Astrocyte of the hippocampus (primary cell): ENCODE measurements around the gene FAM174B.

Source experiments
- DNase-seq: peaks from one replicate; pipeline ENCODE4 v3.0.0; 2011; ENCODE audit warnings: low read depth, low spot score

The FAM174B gene

DNA sequence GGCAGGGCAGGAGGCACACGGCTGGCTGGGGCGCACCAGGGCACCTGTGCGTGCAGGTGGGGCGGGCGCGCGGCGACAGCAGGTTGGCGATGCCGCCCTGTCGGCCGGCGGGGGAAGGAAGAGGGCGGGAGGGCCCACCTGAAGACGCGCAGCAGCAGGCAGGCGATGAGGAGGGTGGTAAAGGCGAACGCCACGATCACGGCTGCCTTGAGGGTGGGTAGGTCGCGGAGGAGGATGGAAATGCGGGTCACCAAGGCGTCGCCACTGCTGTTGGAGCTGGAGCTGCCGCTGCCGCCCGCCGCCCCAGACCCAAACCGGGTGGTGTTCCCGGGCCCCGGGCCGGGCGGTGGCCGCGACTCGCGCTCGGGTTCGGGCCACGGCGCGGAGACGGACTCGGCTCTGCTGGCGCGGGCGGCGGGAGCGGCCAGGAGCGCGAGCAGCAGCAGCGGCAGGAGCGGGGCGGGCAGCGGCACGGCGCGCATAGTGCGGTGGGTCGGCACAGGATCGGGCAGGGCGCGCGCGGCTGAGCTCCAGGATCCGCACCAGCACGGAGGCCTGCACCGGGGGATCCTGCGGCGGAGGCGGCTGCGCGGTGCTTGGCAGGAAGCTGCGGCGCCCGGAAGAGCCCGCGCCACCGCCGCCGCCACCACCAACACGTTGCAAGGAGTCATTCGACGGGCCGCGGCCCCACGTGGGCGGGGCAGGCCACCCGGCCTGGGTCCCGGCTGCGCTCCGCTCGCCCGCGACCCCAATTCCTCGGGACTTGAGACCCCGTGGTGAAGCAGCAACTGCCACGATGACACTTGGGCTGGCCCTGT is at the start of gene FAM174B:
FAM174B (minus strand) TSS at position 598 of the 818 bp plus-strand sequence.
- DNase-seq: peak; percentile 72

DNA sequence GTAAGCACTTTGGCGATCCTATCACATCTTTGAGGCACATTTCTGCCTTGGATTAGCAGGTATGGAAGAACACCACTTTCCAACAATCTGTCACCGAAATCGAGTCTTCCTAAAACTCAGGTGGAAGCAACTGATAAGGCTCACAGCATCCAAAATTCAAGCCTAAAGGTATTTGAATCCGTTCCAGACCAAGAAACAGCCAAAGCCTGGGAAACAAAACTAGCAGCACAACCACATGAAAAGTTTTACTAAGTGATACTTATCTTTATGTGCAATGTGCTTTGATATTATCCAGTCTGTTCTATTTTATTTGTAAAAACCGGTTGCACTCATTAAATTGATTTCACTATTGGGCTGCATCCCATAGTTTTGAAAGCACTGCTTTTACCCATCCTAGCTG is 40.5 kb upstream of the FAM174B start:
- no peak for DNase-seq

GRCh38 chr15:92693691-92694331 is 38.2 kb upstream of the FAM174B start:
- no peak for DNase-seq

DNA sequence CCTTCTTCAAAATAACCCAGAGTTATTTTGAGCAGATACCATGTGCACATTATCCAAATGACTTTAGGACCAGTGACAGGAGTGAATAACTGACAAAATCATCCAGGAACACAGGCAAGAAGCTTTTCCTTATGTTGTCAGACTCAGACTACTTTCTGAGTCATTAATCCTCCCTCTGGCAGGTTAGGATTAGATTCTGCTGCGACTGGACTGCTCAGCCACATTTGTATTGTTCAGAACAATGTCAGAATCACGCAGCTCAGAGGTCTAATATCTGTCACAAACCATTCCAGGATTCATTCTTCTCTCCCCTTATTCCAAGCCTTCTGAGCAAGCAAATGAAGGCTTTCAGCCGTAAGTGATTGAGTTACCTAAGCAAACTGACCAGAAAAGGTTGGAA is 34.8 kb upstream of the FAM174B start:
- no peak for DNase-seq

- no peak for DNase-seq
Measured at GRCh38 chr15:92687746-92688145, 32.2 kb upstream of the FAM174B start.

DNA sequence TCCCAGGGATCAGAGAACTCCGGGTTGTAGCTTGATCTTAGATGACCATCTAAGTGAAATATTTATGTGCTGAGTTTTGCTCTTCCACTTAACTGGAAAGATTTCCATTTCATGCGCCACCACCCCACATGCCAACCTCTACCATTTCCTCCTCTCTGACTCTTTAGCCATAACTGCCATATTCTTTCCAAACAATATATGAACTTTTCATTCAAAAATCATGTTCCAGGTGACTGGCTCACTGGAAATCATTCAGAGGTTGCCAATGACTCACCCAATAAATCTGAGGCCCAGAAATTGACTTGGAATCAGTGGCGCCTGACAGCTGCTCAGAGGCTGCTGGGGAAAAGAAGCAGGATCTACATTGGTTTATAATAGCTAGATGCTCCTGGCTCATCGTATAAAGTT is 31.6 kb upstream of the FAM174B start:
- DNase-seq: peak; percentile 36

- peak; percentile 28 for DNase-seq
Measured at GRCh38 chr15:92683511-92683834, 27.9 kb upstream of the FAM174B start.

DNA sequence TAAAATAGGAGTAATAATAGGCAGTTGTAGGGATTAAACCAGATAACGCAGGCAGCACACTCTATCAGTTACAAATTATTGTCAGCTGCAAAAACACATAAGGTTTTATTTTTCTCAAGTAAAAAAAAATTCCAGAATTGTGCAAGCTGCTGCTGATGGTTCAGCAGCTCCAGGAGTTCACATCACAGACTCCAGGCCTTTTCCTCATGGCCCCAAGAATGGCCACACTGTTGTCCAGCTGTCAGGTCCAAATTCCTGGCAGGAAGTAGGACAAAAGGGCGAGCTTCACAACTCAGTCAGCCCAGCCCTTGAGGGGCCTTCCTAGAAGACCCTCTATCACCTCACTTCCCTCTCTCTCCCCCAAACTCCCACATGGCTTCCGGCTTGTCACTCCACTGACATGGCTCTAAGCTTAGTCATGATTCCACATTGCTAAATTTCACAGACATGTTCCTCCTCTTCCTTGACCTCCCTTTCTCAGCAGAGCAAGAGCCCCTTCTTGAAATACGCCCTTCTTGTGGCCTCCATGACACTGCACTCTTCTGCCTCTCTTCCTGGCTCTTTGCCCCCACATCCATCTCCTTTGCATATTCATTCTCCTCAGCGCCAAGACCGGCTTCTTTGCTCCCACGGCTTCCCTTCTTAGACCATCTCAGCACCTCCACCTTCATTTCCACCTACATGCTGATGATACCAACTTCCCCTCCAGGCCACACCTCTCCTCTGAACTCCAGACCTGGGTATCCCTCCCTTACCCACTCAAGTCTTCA is 27.4 kb upstream of the FAM174B start:
- no peak for DNase-seq

GRCh38 chr15:92681141-92681631 is 25.6 kb upstream of the FAM174B start:
- DNase-seq: peak; percentile 81

DNA sequence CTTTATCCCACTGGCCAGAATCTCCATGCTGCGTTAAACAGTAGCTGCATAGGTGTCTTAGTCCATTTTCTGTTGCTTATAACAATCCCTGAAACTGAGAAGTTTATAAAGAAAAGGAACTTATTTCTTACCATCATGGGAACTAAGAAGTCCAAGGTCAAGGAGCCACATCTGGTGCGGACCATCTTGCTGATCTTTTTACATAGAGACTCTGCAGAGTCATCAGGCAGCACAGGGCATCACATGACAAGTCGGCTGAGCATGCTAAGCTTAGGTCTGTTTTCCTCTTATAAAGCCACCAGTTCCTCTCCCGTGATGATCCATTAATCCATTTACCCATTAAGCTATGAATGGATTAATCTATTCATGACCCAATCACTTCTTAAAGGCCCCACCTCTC is 22.4 kb upstream of the FAM174B start:
- DNase-seq: no peak

- no peak for DNase-seq
Measured at GRCh38 chr15:92676561-92676960, 21.0 kb upstream of the FAM174B start.

DNA sequence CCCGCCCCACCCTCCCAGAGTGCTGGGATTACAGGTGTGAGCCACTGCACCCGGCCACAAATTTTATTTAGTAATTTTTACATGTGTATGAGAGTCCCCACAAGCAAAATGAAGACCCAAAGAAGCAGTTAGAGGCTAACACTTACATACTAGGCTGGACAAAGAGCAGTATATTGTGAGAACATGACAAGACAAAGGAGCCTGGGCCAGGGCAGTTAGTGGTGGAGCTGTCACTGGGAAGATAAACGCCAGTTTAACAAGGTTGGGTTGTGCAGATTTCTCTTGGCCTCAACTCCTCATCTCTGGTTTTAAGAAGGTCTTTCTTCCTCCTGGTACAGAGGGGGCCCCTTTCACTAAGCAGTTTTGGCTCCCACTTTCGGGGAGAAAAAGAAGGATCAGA is 19.9 kb upstream of the FAM174B start:
- DNase-seq: no peak

DNA sequence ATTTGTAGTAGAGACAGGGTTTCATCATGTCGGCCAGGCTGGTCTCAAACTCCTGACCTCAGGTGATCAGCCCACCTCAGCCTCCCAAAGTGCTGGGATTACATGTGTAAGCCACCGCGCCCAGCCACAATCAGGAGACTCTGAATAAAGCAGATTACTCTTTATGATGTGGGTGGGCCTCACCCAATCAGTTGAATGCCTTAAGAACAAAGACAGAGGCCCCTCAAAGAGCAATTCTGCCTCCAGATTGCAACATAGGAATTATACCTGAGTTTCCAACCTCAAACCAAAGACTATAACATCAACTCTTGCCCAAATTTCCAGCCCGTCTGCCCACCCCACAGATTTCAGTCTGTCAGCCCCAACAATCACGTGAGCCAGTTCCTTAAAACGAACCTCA is 18.8 kb upstream of the FAM174B start:
- DNase-seq: no peak

GRCh38 chr15:92672102-92672501 is 16.5 kb upstream of the FAM174B start:
- no peak for DNase-seq

DNA sequence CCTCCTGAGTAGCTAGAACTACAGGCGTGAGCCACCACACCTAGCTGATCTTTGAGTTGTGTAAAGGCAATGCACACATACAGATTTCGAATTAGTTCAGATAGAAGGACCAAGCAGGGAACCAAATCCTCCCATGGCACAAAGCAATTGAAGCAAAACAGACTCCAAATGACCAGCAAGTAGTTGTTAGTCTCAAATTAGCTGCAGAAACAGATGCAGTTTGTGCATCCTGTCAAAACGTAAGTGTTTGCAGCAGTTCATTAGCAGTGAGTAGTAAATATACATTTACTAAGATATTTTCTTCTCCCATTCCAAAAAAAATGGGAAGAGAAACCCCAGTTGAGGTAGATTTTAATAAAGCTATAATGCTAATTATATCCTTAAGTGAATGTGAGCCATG is 15.8 kb upstream of the FAM174B start:
- DNase-seq: no peak

DNA sequence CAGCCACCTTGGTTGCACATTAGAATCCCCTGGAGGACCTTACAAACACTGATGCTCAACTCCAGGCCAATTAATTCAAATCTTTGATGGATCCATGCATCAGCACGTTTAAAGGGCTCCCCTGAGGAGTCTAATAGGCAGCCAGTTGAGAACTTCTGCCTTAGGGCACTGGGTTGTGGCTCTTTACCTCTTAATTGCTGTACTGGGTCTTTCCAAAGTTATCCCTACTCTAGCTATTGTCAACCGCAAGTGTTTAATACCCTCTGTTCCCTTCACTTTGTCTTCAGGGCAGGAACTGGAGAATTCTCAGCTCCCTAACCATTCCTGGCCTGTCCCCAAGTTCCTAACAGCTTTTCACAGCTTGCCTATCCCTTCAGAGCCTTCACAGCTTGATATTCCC is 15.0 kb upstream of the FAM174B start:
- DNase-seq: no peak

GRCh38 chr15:92669432-92669831 is 13.9 kb upstream of the FAM174B start:
- no peak for DNase-seq

DNA sequence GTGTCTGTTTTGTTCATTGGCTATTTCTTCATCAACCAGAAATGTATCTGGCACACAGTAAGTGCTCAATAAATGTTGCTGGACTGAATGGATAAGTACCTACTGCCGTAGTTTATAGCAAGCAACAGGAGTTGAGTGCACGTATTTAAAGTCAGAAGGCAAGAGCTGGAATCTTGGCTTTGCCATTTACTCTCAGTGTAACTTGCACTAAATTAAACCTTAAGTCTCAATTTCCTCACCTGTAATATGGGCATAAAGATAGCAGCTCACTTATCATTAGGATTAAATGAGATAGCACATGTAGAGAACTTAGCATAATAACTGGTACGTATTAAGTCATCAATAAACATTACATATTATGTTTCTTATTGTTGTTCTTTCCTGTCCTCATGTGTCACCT is 13.0 kb upstream of the FAM174B start:
- no peak for DNase-seq

- no peak for DNase-seq
Measured at GRCh38 chr15:92667970-92668485, 12.5 kb upstream of the FAM174B start.

- DNase-seq: no peak
Measured at GRCh38 chr15:92667287-92667904, 11.8 kb upstream of the FAM174B start.

DNA sequence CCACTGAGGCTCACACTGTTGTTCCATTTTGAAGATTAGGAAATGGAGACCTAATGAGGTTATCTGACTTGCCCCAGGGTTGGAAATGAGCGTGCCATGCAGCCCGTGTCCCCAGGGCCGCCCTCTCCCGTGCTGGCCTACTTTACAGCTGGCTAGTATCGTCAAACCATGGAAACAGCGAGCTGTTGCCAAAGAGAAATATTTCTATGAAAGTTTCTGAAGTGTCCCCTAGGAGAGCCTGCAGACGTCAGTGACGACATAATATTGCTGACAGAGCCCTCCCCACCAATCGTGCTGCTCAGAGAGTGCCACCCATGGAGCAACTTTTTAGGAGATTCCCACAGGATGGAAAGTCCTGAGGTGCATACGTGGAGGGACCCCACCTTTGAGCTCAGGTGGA is 11.2 kb upstream of the FAM174B start:
- DNase-seq: no peak

GRCh38 chr15:92665100-92665555 is 9.6 kb upstream of the FAM174B start:
- DNase-seq: no peak
